Fibroblast of villous mesenchyme (primary cell): ENCODE results near the gene BCL2L11. TPM values are rescaled to one million over a fixed set of nuclear protein-coding genes. Genes with fewer than 3 reads are reported as not detected.

ENCODE experiments used
- DNase-seq: peaks from one replicate; pipeline ENCODE4 v3.0.0-alpha.2; 2010; ENCODE audit warnings: low read depth
- H3K4me3 ChIP-seq: 2 replicates; pipeline ENCODE4 v1.5.1; 2011; ENCODE audit warnings: low read depth, mild to moderate bottlenecking, low read length
- total RNA-seq: library from RNA; depleted of rRNA; stranded (reverse); fragments of >200 nt; gene quantifications from 2 replicates; pipeline ENCODE4 v1.2.3, GENCODE V29; 2012
- TF ChIP-seq, protein P1 (sequence below): IDR thresholded peaks from 2 replicates; pipeline ENCODE4 v1.5.1; 2012; ENCODE audit warnings: low read depth, mild to moderate bottlenecking, low read length; ENCODE audit not compliant: insufficient read depth

Gene BCL2L11
- total RNA-seq, 1 donor, result 0.86 TPM

DNA sequence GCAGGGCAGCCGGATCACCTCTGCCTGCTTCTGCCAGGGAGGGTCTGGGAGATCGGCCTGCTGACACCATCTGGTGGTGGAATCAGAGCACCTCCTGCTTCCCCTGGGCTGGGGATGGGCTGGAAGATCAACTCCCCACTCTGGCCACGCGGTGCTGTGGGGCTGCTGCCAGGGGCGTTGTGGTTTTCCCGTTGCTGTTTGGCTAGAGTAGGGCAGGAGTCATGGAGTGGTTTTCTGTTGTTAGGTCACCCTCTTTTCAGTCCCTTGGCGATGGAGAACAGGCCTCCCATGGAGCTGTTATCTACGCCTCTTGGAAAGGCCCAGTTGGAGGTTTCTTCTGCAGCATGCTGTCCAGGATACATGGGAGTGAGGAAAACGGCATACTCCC is 15.2 kb downstream of the BCL2L11 start:
- peak; percentile 6 for DNase-seq
- H3K4me3 ChIP-seq, result no peak overlapping the region
- TF ChIP-seq, protein P1, sequence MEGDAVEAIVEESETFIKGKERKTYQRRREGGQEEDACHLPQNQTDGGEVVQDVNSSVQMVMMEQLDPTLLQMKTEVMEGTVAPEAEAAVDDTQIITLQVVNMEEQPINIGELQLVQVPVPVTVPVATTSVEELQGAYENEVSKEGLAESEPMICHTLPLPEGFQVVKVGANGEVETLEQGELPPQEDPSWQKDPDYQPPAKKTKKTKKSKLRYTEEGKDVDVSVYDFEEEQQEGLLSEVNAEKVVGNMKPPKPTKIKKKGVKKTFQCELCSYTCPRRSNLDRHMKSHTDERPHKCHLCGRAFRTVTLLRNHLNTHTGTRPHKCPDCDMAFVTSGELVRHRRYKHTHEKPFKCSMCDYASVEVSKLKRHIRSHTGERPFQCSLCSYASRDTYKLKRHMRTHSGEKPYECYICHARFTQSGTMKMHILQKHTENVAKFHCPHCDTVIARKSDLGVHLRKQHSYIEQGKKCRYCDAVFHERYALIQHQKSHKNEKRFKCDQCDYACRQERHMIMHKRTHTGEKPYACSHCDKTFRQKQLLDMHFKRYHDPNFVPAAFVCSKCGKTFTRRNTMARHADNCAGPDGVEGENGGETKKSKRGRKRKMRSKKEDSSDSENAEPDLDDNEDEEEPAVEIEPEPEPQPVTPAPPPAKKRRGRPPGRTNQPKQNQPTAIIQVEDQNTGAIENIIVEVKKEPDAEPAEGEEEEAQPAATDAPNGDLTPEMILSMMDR, result peak; percentile 20

DNA sequence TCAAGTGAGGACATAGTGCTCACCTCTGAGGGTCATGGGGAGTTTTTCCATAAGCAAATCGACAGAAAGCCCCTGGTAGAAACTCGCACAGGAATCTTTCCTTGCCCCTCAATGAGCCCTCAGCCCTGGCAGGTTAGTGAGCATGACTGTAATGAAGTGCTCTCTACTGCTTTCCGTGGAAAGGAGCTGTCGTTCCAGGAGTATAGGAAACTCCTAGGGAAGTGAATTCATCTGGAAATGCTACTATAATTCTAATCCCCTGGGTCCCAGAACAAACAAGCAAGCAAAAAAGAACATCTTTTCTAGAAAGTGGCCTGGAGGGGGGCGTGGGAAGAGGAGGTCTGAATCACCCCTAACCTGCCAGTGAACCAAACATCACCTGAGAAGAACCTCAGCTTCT is 18.1 kb downstream of the BCL2L11 start:
- TF ChIP-seq, protein P1, result no peak
- H3K4me3 ChIP-seq, result no peak overlapping the region
- DNase-seq, result no peak

DNA sequence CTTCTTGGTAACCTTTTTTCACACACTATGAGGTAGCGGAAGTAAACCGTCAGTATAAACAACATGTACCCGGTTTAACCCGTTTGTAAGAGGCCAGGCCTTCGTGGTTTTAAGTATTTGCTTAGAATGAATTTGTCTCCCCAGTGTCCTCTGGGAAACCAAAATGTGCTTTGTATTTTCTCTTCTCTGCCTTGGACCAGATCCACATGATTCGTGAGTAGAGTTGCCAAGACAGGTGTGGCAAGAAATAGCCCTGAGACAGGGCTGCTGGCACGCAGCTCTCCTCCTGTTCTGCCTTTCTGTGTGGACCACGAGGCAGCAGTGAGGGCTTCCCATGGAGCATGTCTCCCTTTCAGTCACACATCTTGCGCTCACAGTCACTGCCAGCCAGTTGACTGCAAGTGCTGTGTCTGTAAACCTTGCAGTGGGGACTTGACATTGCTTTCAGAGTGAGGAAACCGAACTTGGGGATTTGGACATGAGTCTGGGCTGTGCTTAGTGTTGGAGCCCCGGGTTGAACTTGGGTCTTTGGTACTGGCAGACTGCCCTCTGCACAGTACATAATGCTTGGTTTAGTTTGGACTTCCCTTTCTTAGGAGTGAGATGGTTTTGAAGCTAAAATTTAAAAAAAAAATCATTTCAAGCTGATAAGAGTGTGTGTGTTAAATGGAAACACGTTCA is 19.1 kb downstream of the BCL2L11 start:
- TF ChIP-seq, protein P1, result no peak

DNA sequence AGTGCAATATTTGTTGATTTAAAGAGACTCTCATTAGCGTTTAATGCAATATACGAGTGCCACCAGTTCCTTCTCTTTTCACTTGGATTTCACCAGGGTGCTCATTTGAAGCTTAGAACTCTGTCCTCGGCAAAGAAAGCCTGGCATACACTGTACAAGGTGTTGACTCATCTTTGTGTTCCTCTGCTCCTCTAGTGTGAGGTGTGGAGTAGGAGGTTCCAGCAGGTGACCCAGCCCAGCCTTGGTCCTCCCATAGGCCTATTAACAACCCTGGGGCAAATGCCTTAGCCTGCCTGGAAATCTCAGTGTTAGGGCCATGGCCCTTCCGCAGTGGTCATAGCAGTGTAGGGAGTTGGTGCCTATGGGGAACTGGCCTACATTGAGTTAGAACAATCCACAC is 20.1 kb downstream of the BCL2L11 start:
- no peak overlapping the region for H3K4me3 ChIP-seq
- no peak for DNase-seq
- TF ChIP-seq, protein P1, result no peak

More for the DNA sequence above, 19.1 kb downstream of the BCL2L11 start:
- H3K4me3 ChIP-seq, result no peak overlapping the region
- DNase-seq, result no peak

DNA sequence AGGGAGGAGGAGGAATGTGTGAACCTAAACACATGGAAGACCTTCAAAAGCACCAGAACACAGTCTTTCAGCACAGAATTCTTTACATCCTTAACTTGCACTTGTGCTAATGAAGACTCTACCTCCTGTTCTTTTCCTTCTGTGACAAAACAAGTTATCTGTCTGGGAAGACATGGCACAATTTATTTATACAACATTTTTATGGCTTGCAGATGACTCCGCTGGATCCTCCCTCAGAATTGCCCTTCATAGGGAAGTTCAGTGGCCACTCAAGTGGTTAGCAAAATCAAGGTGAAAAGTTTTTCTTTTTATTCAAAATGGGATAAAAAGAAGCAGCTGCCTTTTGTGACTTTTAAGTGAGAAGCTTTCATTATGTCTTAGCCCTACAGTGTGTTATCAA is 21.4 kb downstream of the BCL2L11 start:
- no peak for DNase-seq
- TF ChIP-seq, protein P1, result no peak

DNA sequence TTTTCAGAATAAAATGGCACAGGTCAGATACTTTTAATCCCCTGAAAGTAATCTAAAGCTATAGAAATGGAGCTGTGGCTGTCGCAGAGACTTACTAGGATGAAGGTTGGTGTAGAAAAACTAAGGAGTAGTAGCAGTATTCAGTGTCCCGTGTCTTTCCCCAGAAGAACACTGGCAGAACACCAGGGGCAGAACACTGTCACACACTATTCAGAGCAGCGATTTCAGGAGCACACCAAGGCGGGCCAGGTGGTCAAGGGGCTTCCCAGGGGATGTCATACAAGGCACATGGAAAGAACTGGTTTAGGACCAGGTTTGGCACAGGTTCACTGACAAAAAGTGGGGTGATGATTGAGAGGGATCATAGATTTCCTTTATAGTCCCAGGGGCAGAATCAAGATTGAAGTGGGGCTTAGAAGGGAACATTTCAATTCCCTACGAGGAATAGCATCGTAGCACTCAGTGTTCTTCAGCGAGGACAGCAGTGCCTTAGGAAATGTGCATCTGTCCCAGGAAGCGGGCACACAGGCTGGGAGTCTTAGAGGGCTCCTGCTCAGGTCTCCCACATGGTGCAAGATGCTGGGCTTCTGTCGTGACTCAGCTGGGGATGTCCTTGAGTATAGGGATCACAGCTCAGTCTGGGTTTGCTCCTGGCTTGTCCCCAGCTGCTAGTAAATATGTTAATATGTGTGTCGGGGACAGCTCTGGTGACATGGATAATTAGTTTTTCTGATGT is 22.6 kb downstream of the BCL2L11 start:
- no peak for DNase-seq
- H3K4me3 ChIP-seq, result no peak overlapping the region
- TF ChIP-seq, protein P1, result no peak

More for the DNA sequence above, 21.4 kb downstream of the BCL2L11 start:
- H3K4me3 ChIP-seq, result no peak overlapping the region
